Measurements from ENCODE around the gene CIITA.

GRCh38 chr16:10897134-10897533 is 20.1 kb downstream of the CIITA start:
- TF ChIP-seq CTCF (IDR thresholded peaks at IDR 0.05) (no peak), POLR2A (IDR thresholded peaks at IDR 0.05) (no peak)

Measured in lower leg skin (tissue), 3 donors.